COLO668 (cell line): ENCODE measurements around the gene PSME1.
"Not testable (repeated sequence)": the region's sequence is repeated elsewhere in the genome, so short reads cannot be mapped to it uniquely, and the experiment has no call there.

Experiments
- DNase-seq: peaks from one replicate; lab custom pipeline; 2025; ENCODE audit not compliant: unreplicated experiment; lab: John Stamatoyannopoulos, UW

Gene PSME1

DNA sequence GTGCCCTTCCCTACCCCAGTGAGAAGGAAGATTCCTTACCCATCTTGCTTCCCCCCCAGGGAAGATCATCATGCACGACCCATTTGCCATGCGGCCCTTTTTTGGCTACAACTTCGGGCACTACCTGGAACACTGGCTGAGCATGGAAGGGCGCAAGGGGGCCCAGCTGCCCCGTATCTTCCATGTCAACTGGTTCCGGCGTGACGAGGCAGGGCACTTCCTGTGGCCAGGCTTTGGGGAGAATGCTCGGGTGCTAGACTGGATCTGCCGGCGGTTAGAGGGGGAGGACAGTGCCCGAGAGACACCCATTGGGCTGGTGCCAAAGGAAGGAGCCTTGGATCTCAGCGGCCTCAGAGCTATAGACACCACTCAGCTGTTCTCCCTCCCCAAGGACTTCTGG, 32.5 kb upstream of the PSME1 start:
- DNase-seq = no peak

GRCh38 chr14:24105609-24106239, 30.3 kb upstream of the PSME1 start:
- DNase-seq = not testable (repeated sequence)

- no peak for DNase-seq
These were observed 29.2 kb upstream of the PSME1 start for GRCh38 chr14:24106672-24107271.

GRCh38 chr14:24108336-24108874, 27.6 kb upstream of the PSME1 start:
- no peak for DNase-seq

- no peak for DNase-seq
These were observed 25.9 kb upstream of the PSME1 start for GRCh38 chr14:24110060-24110459.

GRCh38 chr14:24110523-24110922, 25.5 kb upstream of the PSME1 start:
- no peak for DNase-seq

DNA sequence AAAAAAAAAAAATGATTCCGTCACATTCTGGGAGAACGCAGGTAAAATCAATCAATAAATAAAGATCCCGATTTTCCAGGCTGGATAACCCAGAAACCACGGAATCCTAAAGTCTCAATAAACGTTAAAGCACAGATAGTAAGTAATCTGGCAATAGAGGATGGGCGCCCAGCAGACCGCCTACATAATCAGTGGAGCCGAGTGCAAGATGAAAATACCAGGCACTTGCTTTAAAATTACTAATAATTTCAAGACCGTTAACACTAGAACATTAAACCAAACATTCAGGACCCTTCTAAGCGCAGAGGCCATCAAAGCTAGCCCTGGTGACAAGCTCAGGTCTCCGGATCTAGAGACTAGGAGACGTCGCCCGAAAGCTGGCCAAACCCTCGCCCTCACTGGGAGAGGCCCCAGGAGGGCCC, 22.6 kb upstream of the PSME1 start:
- no peak for DNase-seq

- peak; percentile 92 for DNase-seq
These were observed 22.0 kb upstream of the PSME1 start for GRCh38 chr14:24113801-24114531.

- peak; percentile 99 for DNase-seq
These were observed 21.2 kb upstream of the PSME1 start, which contains the start of the genes DCAF11 and NRL for GRCh38 chr14:24114532-24115421. Gene DCAF11, plus strand, starts transcription at chr14:24114777. Its CDS starts 818 bp downstream, at chr14:24115595. Gene NRL, minus strand, starts transcription at chr14:24114949. Its CDS starts 32,101 bp downstream, at chr14:24082848.

- DNase-seq = peak; percentile 16
These were observed 20.4 kb upstream of the PSME1 start for GRCh38 chr14:24115422-24116127.

DNA sequence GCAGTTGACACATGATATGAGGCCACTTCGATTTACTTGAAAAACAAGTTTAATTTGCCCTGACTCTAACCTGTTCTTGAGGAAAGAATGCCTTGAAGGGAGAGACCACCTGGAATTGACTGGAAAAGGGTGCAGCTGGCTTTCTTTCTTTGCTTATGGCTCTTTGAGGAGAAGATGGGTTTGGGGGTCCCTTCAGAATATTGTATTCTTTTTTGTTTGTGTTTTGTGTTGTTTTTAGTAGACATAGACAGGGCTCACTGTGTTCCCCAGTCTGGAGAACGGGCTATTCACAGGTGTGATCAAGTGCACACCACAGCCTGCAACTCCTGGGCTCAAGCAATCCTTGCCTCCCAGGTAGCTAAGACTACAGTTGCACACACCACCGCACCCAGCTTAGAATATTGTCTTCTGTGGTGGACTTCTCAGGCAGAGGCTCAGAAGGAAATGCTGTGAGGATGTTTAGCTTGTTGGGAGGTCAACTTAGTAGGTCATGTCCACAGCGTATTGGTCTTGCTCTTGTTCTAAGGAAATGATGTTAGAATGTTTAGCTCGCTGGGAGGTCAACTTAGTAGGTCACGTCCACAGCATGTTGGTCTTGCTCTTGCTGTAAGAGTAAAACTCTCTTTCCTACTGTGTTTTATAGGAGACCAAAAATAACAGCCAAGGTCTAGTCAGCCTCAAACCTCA, 19.7 kb upstream of the PSME1 start:
- no peak for DNase-seq

DNA sequence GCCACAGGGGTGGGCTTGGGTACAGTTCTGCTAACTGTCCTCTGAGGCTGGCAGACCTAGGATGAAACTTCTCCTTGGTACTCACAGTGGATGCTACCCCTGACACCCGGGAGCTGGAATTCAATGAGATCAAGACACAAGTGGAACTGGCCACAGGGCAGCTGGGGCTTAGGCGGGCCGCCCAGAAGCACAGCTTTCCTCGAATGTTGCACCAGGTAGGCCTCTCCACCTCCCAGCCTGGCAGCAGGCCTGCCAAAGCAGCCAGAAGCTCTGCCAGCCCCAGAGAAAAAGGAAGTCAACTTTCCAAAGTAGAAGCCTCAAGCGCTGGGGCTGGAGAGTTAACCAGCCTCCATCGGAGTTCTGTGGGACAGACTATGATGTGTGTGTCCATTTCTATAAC, 18.8 kb upstream of the PSME1 start:
- DNase-seq = no peak

GRCh38 chr14:24119691-24120090, 16.3 kb upstream of the PSME1 start:
- no peak for DNase-seq

GRCh38 chr14:24121210-24121609, 14.8 kb upstream of the PSME1 start:
- DNase-seq = no peak

- no peak for DNase-seq
These were observed 13.6 kb upstream of the PSME1 start for GRCh38 chr14:24122416-24122815.

- no peak for DNase-seq
These were observed 13.1 kb upstream of the PSME1 start for GRCh38 chr14:24122898-24123297.

DNA sequence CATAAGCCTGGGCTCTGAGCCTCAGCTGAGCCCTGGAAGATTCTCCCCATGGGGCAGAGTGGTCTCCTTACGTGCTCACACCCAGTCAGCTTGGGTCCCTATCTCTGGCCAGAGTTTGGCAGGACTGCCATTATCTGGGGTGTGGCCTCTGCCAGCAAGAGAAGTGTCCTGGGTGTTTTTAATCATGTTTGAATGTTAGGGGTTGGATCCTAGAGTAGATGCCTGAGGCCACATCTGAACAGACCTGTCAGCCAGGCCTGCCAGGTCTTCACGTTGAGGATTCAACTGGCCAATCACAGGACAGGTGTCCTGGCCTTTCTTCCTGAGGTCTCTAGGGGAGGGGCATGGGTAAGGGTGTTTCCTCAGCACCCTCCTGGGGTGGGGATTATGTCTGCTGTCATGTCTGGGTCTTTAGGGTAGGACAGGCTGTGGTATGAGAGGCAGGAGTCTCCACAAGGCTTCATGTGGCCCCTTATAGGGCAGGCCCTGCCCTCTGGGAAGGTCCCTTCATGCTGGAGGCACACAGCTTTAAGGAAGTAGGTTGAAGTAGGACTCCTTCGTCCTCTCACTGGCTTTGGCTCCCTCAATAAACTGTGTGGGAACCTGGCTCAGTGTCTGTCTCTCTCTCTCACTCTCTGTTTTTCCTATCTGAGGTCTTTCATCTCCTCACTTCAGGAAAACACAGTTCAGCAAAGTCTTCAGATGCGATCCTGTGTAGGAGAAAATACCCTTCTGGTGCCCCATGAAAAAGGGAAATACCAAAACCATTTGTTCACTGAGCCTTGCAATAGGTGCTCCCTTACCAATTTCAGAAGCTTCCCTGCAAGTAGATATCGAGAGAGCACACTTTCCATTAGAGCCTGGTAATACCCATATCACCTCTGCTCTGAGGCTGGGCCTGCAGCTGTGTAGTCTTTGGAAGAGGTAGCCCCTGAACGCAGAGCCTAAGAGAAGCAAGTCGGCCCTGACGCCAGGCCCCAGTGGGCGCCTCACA, 12.3 kb upstream of the PSME1 start:
- no peak for DNase-seq

- no peak for DNase-seq
These were observed 9.1 kb upstream of the PSME1 start for GRCh38 chr14:24126939-24127338.
